Measurements from ENCODE around the gene THSD7A. TPM values are rescaled to one million over a fixed set of nuclear protein-coding genes. Genes with fewer than 3 reads are reported as not detected.

THSD7A gene
- total RNA-seq, 4 donors from 2014 or later, result 3.9 to 12.3 (median 5.9) TPM

DNA sequence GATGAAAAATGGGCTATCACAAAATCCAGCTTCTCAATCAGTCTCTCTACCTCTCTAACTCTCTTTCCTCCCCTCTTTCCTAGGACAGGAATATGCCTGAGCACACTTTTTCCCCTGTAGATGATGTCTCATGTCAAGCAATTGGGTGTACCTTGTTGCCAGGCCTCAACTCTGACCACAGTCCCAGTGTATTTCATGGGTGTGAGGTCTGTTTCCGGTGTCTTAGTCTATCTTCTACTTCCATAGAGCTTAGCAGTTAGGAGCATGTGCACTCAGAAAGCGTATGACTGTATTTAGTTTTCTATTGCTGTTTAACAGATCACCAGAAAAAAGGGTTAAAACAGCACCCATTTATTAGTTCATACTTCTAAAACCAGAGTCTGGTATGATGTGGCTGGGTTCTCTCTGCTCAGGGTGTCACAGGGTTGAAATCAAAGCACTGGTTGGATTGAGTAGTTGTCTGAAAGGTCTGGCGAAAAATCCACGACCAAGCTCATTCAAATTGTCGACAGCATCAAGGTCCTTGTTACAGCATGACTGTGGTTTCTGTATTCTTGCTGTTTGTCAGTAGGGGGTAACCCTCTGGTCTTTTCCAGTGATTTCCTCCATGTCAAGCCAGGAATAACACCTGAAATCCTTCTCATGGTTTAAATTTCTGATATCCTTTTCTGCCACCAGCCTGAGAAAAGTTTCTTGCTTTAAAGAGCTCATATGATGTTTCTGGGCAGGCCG is 130.0 kb downstream of the THSD7A start:
- TF ChIP-seq, protein P1, sequence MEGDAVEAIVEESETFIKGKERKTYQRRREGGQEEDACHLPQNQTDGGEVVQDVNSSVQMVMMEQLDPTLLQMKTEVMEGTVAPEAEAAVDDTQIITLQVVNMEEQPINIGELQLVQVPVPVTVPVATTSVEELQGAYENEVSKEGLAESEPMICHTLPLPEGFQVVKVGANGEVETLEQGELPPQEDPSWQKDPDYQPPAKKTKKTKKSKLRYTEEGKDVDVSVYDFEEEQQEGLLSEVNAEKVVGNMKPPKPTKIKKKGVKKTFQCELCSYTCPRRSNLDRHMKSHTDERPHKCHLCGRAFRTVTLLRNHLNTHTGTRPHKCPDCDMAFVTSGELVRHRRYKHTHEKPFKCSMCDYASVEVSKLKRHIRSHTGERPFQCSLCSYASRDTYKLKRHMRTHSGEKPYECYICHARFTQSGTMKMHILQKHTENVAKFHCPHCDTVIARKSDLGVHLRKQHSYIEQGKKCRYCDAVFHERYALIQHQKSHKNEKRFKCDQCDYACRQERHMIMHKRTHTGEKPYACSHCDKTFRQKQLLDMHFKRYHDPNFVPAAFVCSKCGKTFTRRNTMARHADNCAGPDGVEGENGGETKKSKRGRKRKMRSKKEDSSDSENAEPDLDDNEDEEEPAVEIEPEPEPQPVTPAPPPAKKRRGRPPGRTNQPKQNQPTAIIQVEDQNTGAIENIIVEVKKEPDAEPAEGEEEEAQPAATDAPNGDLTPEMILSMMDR (IDR thresholded peaks at IDR 0.05), result no peak
- DNase-seq (ENCODE audit: low spot score), result no peak
- ATAC-seq (ENCODE audit: low FRiP score), result no peak

DNA sequence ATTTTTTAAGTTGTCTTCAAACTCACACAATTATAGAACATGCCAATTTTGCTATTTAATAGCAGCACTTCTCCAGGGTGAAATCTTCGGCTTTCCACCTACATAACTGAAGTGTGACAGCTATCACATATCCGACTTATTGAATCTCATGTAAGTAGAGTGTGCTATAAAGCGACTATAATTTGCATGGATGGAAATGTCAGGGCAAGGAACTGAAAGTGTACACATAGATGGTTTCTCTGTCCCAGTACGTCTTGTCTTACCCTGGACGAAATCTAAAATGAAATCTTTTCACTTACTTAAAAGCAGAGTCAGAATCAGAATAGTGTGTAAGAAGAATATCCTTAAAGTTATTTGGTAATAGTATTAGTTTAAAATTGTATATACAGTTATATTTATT is 132.3 kb downstream of the THSD7A start:
- TF ChIP-seq, protein P1 (IDR thresholded peaks at IDR 0.05), result no peak

DNA sequence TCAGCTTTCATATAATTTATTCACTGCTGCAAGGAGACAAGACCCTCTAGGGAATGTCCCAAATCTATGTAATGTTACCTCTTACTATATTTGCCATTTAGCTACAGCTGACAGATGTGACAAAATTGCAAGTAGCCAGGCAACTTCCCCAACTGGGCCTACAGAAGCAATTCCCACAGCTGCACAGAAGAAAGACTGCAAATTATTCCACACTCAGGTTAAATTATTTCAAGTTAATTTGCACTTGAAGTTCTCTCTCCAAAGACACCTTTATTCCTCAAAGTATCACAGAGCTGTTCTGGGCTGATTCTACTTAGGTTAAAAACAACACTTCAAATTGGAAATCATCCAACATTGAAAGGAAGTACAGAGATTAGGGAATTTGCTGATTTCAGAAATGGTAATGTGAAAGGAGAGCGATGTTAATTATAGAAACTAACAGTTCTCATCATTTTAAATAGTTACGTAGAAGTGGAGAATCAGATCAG is 133.6 kb downstream of the THSD7A start:
- TF ChIP-seq, protein P1 (IDR thresholded peaks at IDR 0.05), result no peak
- ATAC-seq (ENCODE audit: low FRiP score) (no peak), DNase-seq (ENCODE audit: low spot score) (no peak)

More for the DNA sequence above, 132.3 kb downstream of the THSD7A start:
- ATAC-seq (ENCODE audit: low FRiP score) (no peak), DNase-seq (ENCODE audit: low spot score) (no peak)

- DNase-seq (ENCODE audit: low spot score) (no peak), ATAC-seq (ENCODE audit: low FRiP score) (no peak)
- TF ChIP-seq, protein P1 (IDR thresholded peaks at IDR 0.05), result no peak
These were observed 141.6 kb downstream of the THSD7A start for GRCh38 chr7:11690395-11690794.

GRCh38 chr7:11689096-11689495 is 142.9 kb downstream of the THSD7A start:
- TF ChIP-seq, protein P1 (IDR thresholded peaks at IDR 0.05), result no peak
- ATAC-seq (ENCODE audit: low FRiP score), result no peak
- DNase-seq (ENCODE audit: low spot score), result no peak

DNA sequence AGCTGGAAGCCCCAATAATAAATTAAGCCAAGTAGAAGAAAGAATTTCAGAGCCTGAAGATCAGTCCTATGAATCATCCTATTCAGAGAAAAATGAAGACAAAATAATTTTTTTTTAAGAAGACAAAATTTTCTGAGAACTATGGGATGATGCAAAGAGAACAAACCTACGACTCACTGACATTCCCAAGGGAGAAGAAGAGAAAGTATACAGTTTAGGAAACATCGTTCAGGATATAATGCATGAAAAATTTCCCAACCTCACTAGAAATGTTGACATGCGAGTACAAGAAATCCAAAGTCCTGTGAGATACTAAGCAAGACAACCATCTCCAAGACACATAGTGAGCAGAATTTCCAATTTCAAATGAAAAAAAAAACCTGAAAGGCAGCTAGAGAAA is 150.5 kb downstream of the THSD7A start:
- ATAC-seq (ENCODE audit: low FRiP score) (no peak), DNase-seq (ENCODE audit: low spot score) (no peak)
- TF ChIP-seq, protein P1 (IDR thresholded peaks at IDR 0.05), result no peak

DNA sequence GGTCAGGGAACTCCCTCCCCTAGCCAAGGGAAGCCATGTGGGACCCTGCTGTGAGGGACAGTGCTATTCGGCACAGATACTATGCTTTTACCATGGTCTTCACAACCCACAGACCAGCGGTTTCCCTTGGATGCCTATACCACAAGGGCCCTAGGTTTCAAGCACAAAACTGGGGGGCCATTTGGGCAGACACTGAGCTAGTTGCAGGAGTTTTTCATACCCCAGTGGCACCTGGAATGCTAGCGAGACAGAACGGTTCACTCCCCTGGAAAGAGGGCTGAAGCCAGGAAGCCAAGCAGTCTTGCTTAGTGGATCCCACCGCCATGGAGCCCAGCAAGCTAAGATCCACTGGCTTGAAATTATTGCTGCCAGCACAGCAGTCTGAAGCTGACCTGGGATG is 156.8 kb downstream of the THSD7A start:
- TF ChIP-seq, protein P1 (IDR thresholded peaks at IDR 0.05), result no peak
- ATAC-seq (ENCODE audit: low FRiP score), result no peak
- no peak for DNase-seq (ENCODE audit: low spot score)
